ENCODE data around the gene PRR12.
A peak's percentile ranks its signal among the peaks of the same experiment; 100 is the strongest.

PRR12 gene

DNA sequence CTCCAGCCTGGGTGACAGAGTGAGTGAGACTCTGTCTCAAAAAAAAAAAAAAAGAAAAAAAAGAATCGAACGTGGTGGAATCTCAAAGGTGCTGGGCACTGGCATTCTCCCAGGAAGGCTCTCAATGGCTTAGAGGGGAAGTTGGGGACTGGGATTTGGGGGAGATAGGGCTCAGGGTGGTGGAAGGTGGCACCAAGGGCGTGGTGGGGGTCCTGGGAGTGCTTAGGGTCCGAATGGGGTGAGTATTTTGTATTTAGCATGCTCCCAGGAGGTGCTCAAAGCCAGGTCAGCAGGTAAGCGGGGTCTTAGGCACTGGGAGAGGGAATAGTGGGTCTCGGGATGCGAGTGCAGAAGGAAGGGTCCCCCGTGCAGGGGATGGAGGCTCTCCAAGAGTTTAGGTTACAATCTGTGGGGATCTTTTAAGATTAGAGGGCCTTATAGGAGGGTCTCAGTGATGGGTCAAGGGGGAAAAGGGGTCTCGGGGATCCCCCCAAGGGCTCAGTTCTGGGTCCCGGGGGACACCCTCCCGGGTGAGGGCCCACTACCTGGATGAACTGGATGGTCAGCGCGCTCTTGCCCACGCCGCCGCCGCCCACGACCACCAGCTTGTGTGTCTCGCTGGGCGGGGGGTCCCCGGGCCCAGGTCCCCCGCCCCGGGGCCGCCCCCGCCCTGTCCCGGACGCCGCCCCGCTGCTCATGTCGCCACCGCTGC, 48.6 kb downstream of the PRR12 start:
- H3K9me3 Mint-ChIP-seq: no peaks in the 10 kb centered on the region
- DNase-seq: no peak
- no peak overlapping the region for H3K27ac Mint-ChIP-seq
- no peak for TF ChIP-seq CTCF (IDR thresholded peaks at IDR 0.05)
- H3K4me3 Mint-ChIP-seq: peak overlapping the region; percentile 99
- peaks cover 4% of the 10 kb centered on the region for H3K36me3 Mint-ChIP-seq (ENCODE audit: low read depth)
- H3K4me1 Mint-ChIP-seq: peaks cover 89% of the 10 kb centered on the region
- H3K27me3 Mint-ChIP-seq (ENCODE audit: low read depth, poor library complexity): no peaks in the 10 kb centered on the region

DNA sequence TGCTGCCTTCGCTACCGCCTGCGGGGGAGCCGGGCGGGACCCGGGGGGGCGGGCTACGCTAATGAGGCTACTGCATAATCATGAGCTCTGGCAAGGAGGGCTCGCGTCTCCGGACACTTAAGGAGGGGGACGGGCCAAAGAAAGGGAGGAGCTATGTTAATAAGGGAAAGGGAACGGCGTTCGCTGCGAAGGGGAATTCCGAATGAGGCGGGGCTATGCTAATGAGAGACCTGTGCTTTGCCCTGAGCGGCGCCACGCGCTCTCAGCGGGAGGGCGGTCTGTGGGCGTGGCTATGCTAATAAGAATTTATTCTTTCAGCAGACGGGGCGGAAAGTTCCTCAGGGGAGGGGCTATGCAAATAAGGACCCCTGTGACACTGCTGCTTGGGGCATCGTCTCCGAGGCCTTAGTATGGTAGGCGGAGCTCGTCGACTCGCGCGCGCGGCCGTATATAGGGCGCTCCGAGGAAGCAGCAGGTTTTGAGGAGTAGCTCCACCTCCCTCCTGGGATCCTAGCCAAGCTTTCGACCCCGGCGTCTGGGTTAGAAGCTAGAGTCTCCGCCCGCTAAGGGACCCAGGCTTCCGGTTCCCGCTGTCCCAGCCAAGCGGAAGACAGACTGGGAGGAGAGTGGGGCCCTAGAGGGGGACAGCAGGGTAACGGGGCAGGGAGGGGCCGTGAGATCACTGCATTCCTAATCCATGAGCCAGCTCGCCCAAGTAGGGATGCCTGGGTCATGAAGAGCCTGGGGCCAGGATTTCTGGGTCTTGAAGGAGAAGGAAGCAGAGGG, 49.3 kb downstream of the PRR12 start, which contains the start of gene RRAS:
RRAS (minus strand) TSS at position 31 of the 786 bp plus-strand sequence. CDS start 45 bp downstream, outside the sequence.
- peak; percentile 100 for DNase-seq
- Mint-ChIP-seq H3K27ac (peak within 1 kb of the TSS; percentile 100), H3K27me3 (ENCODE audit: low read depth, poor library complexity) (no peaks in the 10 kb centered on the region), H3K9me3 (no peaks in the 10 kb centered on the region), H3K4me3 (peak within 1 kb of the TSS; percentile 99), H3K4me1 (peaks cover 85% of the 10 kb centered on the region), H3K36me3 (ENCODE audit: low read depth) (peaks cover 5% of the 10 kb centered on the region)
- no peak for TF ChIP-seq CTCF (IDR thresholded peaks at IDR 0.05)

GRCh38 chr19:49641688-49642491, 50.9 kb downstream of the PRR12 start, which contains the start of gene SCAF1:
SCAF1 (plus strand) TSS chr19:49642209; CDS start chr19:49645027, 2,818 bp downstream.
- H3K36me3 Mint-ChIP-seq (ENCODE audit: low read depth): peaks cover 15% of the 10 kb centered on the region
- no peaks in the 10 kb centered on the region for H3K27me3 Mint-ChIP-seq (ENCODE audit: low read depth, poor library complexity)
- TF ChIP-seq CTCF (IDR thresholded peaks at IDR 0.05): no peak
- peak; percentile 98 for DNase-seq
- H3K9me3 Mint-ChIP-seq: no peaks in the 10 kb centered on the region
- peak within 1 kb of the TSS; percentile 100 for H3K27ac Mint-ChIP-seq
- peak within 1 kb of the TSS; percentile 99 for H3K4me3 Mint-ChIP-seq
- peaks cover 83% of the 10 kb centered on the region for H3K4me1 Mint-ChIP-seq

DNA sequence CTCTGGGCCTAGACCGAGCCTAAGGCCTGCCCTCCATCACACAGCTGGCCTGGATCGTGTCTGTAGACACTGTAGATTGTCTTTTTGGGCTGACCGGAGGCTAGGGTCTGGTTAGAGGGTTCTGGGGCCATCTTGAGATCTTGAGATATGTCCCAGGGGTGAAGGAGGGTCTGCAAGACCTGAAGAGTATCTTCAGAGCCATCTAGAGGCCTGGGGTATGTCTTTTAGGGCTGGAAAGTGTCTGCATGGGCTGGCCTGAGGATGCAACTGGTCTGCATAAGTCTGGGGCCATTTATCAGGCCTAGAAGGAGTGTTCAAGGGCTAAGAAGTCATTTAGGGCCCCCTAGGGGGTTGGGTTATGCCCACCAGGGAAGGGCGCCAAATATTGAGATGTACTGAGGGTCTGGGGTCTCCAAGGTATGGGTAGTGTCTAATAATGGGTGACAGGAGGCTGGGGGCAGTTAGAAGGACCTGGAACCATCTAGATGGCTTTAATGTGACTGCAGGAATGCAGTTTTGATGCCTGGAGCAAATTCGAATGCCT, 51.6 kb downstream of the PRR12 start:
- Mint-ChIP-seq H3K36me3 (ENCODE audit: low read depth) (peaks cover 21% of the 10 kb centered on the region), H3K4me3 (peak overlapping the region; percentile 99), H3K27ac (peak overlapping the region; percentile 95), H3K9me3 (no peaks in the 10 kb centered on the region), H3K27me3 (ENCODE audit: low read depth, poor library complexity) (no peaks in the 10 kb centered on the region), H3K4me1 (peaks cover 82% of the 10 kb centered on the region)
- no peak for DNase-seq
- no peak for TF ChIP-seq CTCF (IDR thresholded peaks at IDR 0.05)

- Mint-ChIP-seq H3K4me3 (peak overlapping the region; percentile 99), H3K36me3 (ENCODE audit: low read depth) (peaks cover 21% of the 10 kb centered on the region), H3K27me3 (ENCODE audit: low read depth, poor library complexity) (no peaks in the 10 kb centered on the region), H3K9me3 (no peaks in the 10 kb centered on the region), H3K27ac (peak overlapping the region; percentile 62), H3K4me1 (peaks cover 73% of the 10 kb centered on the region)
- no peak for DNase-seq
- TF ChIP-seq CTCF (IDR thresholded peaks at IDR 0.05): no peak
These were observed 52.5 kb downstream of the PRR12 start for GRCh38 chr19:49643466-49643865.

All from nephron progenitor cell (in vitro differentiated cells).